ENCODE data around the gene RUSC1.
"Not testable (repeated sequence)": the region's sequence is repeated elsewhere in the genome, so short reads cannot be mapped to it uniquely, and the experiment has no call there.

The RUSC1 gene

GRCh38 chr1:155324717-155325602, 4.3 kb downstream of the RUSC1 start:
- peak; percentile 64 for DNase-seq

- no peak for DNase-seq
Observed at GRCh38 chr1:155325603-155325893, 4.9 kb downstream of the RUSC1 start.

- DNase-seq, result no peak
Observed at GRCh38 chr1:155326020-155326526, 5.4 kb downstream of the RUSC1 start.

- DNase-seq, result no peak
Observed at GRCh38 chr1:155326631-155327037, 5.9 kb downstream of the RUSC1 start.

- DNase-seq, result no peak
Observed at GRCh38 chr1:155327981-155328380, 7.3 kb downstream of the RUSC1 start.

- not testable (repeated sequence) for DNase-seq
Observed at GRCh38 chr1:155328856-155329255, 8.2 kb downstream of the RUSC1 start.

GRCh38 chr1:155329980-155330598, 9.4 kb downstream of the RUSC1 start:
- DNase-seq, result no peak

- no peak for DNase-seq
Observed at GRCh38 chr1:155334962-155335361, 14.3 kb downstream of the RUSC1 start.

GRCh38 chr1:155339515-155340097, 18.9 kb downstream of the RUSC1 start:
- no peak for DNase-seq

- no peak for DNase-seq
Observed at GRCh38 chr1:155342842-155343241, 22.1 kb downstream of the RUSC1 start.

- DNase-seq, result no peak
Observed at GRCh38 chr1:155352631-155353030, 31.9 kb downstream of the RUSC1 start.

- DNase-seq, result no peak
Observed at GRCh38 chr1:155360051-155360450, 39.4 kb downstream of the RUSC1 start.

GRCh38 chr1:155379180-155379579, 58.5 kb downstream of the RUSC1 start:
- no peak for DNase-seq

- no peak for DNase-seq
Observed at GRCh38 chr1:155379631-155380090, 59.0 kb downstream of the RUSC1 start.

All from NCI-H1092 treated with DMSO at 0.1 percent for 48 hours (cell line).